GM13977 (cell line): ENCODE data around the gene RPL39.
"Not testable (repeated sequence)": the region's sequence is repeated elsewhere in the genome, so short reads cannot be mapped to it uniquely, and the experiment has no call there.

Source experiments
- DNase-seq: peaks from one replicate; pipeline ENCODE4 v3.0.0; 2012; ENCODE audit warnings: low spot score
- in situ Hi-C: fragments of 300-500 bp; cut with MboI; formaldehyde crosslinking; loops from one replicate; pipeline ENCODE4 v1.12.0; 2022; ENCODE audit warnings: low sequenced_read_pairs, low pct_unique_long_range_greater_than_20kb, mixed read lengths, inconsistent platforms; ENCODE audit not compliant: unreplicated experiment
- TF ChIP-seq, protein P1 (sequence below): IDR thresholded peaks from 2 replicates; pipeline ENCODE4 v1.5.1; 2012; ENCODE audit warnings: mild to moderate bottlenecking, control low read depth; ENCODE audit not compliant: insufficient read depth; ENCODE audit errors: extremely low read depth, missing control alignments

Gene RPL39

GRCh38 chrX:119791437-119792231, at the start of gene RPL39:
RPL39 (minus strand) TSS chrX:119791630; CDS start chrX:119791576, 54 bp downstream.
- in situ Hi-C loops = no loop called here
- TF ChIP-seq, protein P1, sequence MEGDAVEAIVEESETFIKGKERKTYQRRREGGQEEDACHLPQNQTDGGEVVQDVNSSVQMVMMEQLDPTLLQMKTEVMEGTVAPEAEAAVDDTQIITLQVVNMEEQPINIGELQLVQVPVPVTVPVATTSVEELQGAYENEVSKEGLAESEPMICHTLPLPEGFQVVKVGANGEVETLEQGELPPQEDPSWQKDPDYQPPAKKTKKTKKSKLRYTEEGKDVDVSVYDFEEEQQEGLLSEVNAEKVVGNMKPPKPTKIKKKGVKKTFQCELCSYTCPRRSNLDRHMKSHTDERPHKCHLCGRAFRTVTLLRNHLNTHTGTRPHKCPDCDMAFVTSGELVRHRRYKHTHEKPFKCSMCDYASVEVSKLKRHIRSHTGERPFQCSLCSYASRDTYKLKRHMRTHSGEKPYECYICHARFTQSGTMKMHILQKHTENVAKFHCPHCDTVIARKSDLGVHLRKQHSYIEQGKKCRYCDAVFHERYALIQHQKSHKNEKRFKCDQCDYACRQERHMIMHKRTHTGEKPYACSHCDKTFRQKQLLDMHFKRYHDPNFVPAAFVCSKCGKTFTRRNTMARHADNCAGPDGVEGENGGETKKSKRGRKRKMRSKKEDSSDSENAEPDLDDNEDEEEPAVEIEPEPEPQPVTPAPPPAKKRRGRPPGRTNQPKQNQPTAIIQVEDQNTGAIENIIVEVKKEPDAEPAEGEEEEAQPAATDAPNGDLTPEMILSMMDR = no peak
- DNase-seq = peak; percentile 73

GRCh38 chrX:119833905-119834304, 42.5 kb upstream of the RPL39 start:
- in situ Hi-C loops = no loop called here

GRCh38 chrX:119828446-119828845, 37.0 kb upstream of the RPL39 start:
- DNase-seq = no peak
- in situ Hi-C loops = no loop called here
- TF ChIP-seq, protein P1 = no peak

More at GRCh38 chrX:119833905-119834304, 42.5 kb upstream of the RPL39 start:
- TF ChIP-seq, protein P1 = no peak
- DNase-seq = no peak

- no peak for DNase-seq
- TF ChIP-seq, protein P1 = no peak
- in situ Hi-C loops = no loop called here
Observed at GRCh38 chrX:119826399-119826959, 35.0 kb upstream of the RPL39 start.

GRCh38 chrX:119824221-119824620, 32.8 kb upstream of the RPL39 start:
- DNase-seq, in situ Hi-C loops: not testable (repeated sequence)

DNA sequence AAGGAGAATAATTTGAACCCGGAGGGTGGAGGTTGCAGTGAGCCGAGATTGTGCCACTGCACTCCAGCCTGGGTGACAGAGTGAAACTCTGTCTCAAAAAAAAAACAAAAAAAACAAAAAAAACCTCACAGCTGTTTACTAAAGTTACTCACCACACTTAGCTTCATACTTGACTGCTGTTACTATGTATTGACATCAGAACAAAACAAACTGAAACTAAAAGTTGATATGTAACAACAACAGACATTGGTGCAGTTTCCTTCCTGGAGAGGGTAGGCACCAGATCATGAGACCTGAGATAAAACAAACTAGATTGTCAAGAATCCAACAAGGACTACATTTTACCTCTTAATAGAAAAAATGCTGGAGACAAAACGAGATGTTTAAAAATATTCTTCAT, 30.3 kb upstream of the RPL39 start:
- in situ Hi-C loops = not testable (repeated sequence)

GRCh38 chrX:119817130-119817690, 25.8 kb upstream of the RPL39 start:
- in situ Hi-C loops = no loop called here

More for the DNA sequence above, 30.3 kb upstream of the RPL39 start:
- peak; percentile 50 for DNase-seq

More at GRCh38 chrX:119817130-119817690, 25.8 kb upstream of the RPL39 start:
- DNase-seq = no peak
- TF ChIP-seq, protein P1 = no peak
